ENCODE data around the gene CEL. TPM values are rescaled to one million over a fixed set of nuclear protein-coding genes. Genes with fewer than 3 reads are reported as not detected.
A peak's percentile ranks its signal among the peaks of the same experiment; 100 is the strongest.
"Not testable (repeated sequence)": the region's sequence is repeated elsewhere in the genome, so short reads cannot be mapped to it uniquely, and the experiment has no call there.

The CEL gene
- total RNA-seq, 1 donor from 2014 or later = 0.41 TPM

GRCh38 chr9:133048595-133048994 lies 13.2 kb upstream of the CEL start:
- DNase-seq = no peak

GRCh38 chr9:133049043-133049442 lies 12.7 kb upstream of the CEL start:
- DNase-seq = no peak

- DNase-seq = peak; percentile 52
Observed at GRCh38 chr9:133050142-133050541, 11.6 kb upstream of the CEL start.

- no peak for DNase-seq
Observed at GRCh38 chr9:133050781-133051180, 11.0 kb upstream of the CEL start.

- no peak for DNase-seq
Observed at GRCh38 chr9:133051281-133051900, 10.4 kb upstream of the CEL start.

- DNase-seq = no peak
Observed at GRCh38 chr9:133051966-133052539, 9.7 kb upstream of the CEL start.

GRCh38 chr9:133054194-133054890 lies 7.4 kb upstream of the CEL start:
- DNase-seq = peak; percentile 36

- peak; percentile 95 for DNase-seq
Observed at GRCh38 chr9:133054966-133055365, 6.8 kb upstream of the CEL start.

- DNase-seq = no peak
Observed at GRCh38 chr9:133055788-133056420, 5.9 kb upstream of the CEL start.

- DNase-seq = no peak
Observed at GRCh38 chr9:133056533-133056932, 5.2 kb upstream of the CEL start.

- DNase-seq = peak; percentile 81
Observed at GRCh38 chr9:133057006-133057405, 4.8 kb upstream of the CEL start.

GRCh38 chr9:133057553-133057952 lies 4.2 kb upstream of the CEL start:
- DNase-seq = no peak

- no peak for DNase-seq
Observed at GRCh38 chr9:133058071-133058470, 3.7 kb upstream of the CEL start.

- DNase-seq = no peak
Observed at GRCh38 chr9:133058550-133059320, 3.0 kb upstream of the CEL start.

GRCh38 chr9:133059623-133060022 lies 2.2 kb upstream of the CEL start:
- DNase-seq = no peak

GRCh38 chr9:133060417-133060841 lies 1.4 kb upstream of the CEL start:
- DNase-seq = no peak

GRCh38 chr9:133061019-133061763 lies 590 bp upstream of the CEL start:
- not testable (repeated sequence) for DNase-seq

GRCh38 chr9:133062569-133062968 lies 788 bp downstream of the CEL start:
- not testable (repeated sequence) for DNase-seq

GRCh38 chr9:133063159-133063499 lies 1.3 kb downstream of the CEL start:
- no peak for DNase-seq

GRCh38 chr9:133063500-133064231 lies 1.9 kb downstream of the CEL start:
- no peak for DNase-seq

Data from tongue (tissue), 2 donors.